K562 (cell line): ENCODE results near the gene CAMK2A. TPM values are rescaled to one million over a fixed set of nuclear protein-coding genes. Genes with fewer than 3 reads are reported as not detected.

Source experiments
- ATF4 ChIP-seq: fragments of 450-650 bp; formaldehyde crosslinking; IDR thresholded peaks from 2 replicates; pipeline ENCODE4 v1.4.0; 2022; ENCODE audit warnings: mild to moderate bottlenecking, moderate library complexity
- EP400 ChIP-seq: fragments of 450-650 bp; IDR thresholded peaks from 2 replicates; pipeline ENCODE4 v1.6.1; 2017; ENCODE audit warnings: antibody characterized with exemption, mild to moderate bottlenecking, moderate library complexity
- HES1 ChIP-seq: fragments of 450-650 bp; IDR thresholded peaks from 2 replicates; pipeline ENCODE4 v1.6.1; 2016; ENCODE audit warnings: low read depth, mild to moderate bottlenecking, moderate library complexity
- KHSRP ChIP-seq: fragments of 450-650 bp; IDR thresholded peaks from 2 replicates; pipeline ENCODE4 v1.6.1; 2017
- XRCC3 ChIP-seq: fragments of 450-650 bp; IDR thresholded peaks from 2 replicates; pipeline ENCODE4 v1.6.1; 2017; ENCODE audit warnings: mild to moderate bottlenecking, moderate library complexity
- ZFP36 ChIP-seq: fragments of 150-350 bp; IDR thresholded peaks from 2 replicates; pipeline ENCODE4 v1.6.1; 2018; ENCODE audit warnings: low read length, low read depth; ENCODE audit not compliant: partially characterized antibody
- polyA plus RNA-seq, 8 experiments: library from polyadenylated mRNA; depleted of rRNA in 4 of 8; stranded (reverse) in 5 of 8; unstranded in 3 of 8; fragments of >200 nt; fragmentation: Nextera tagmentation in 2 of 8; fragmentation: Illumina TruSeq in 1 of 8; extraction: Ambion mirVana in 2 of 8; extraction: Trizol in 1 of 8; gene quantifications; 2 replicates each; pipeline versions ENCODE4 v1.2.1 to v1.2.3, GENCODE V29; 2011 to 2014; ENCODE audit warnings: inconsistent platforms in 1 of 8, missing spikeins in 1 of 8
- total RNA-seq, 7 experiments: library from RNA; depleted of rRNA in 6 of 7; stranded (reverse); fragments of >200 nt in 6 of 7; fragmentation: Illumina TruSeq in 2 of 7; extraction: Trizol in 2 of 7; gene quantifications; 2 replicates each; pipeline versions ENCODE4 v1.2.1 to v1.2.3, GENCODE V29; 2011 to 2021; ENCODE audit warnings: low replicate concordance in 1 of 7
- TF ChIP-seq, protein P1 (sequence below): fragments of 200-800 bp; sonication (Bioruptor generic); IDR thresholded peaks from 2 replicates; pipeline ENCODE4 v1.6.1; 2016; ENCODE audit warnings: missing genetic modification characterization, missing compliant biosample characterization

Gene CAMK2A
- total and polyA plus RNA-seq, 9 of the 15 experiments (the other 6 are each of a cell fraction or from before 2014, with no cell fraction given): 0.01 to 0.18 (median 0.04) TPM; not detected in 6

GRCh38 chr5:150309101-150309885, 19.7 kb upstream of the CAMK2A start (continued):
- TF ChIP-seq, protein P1, sequence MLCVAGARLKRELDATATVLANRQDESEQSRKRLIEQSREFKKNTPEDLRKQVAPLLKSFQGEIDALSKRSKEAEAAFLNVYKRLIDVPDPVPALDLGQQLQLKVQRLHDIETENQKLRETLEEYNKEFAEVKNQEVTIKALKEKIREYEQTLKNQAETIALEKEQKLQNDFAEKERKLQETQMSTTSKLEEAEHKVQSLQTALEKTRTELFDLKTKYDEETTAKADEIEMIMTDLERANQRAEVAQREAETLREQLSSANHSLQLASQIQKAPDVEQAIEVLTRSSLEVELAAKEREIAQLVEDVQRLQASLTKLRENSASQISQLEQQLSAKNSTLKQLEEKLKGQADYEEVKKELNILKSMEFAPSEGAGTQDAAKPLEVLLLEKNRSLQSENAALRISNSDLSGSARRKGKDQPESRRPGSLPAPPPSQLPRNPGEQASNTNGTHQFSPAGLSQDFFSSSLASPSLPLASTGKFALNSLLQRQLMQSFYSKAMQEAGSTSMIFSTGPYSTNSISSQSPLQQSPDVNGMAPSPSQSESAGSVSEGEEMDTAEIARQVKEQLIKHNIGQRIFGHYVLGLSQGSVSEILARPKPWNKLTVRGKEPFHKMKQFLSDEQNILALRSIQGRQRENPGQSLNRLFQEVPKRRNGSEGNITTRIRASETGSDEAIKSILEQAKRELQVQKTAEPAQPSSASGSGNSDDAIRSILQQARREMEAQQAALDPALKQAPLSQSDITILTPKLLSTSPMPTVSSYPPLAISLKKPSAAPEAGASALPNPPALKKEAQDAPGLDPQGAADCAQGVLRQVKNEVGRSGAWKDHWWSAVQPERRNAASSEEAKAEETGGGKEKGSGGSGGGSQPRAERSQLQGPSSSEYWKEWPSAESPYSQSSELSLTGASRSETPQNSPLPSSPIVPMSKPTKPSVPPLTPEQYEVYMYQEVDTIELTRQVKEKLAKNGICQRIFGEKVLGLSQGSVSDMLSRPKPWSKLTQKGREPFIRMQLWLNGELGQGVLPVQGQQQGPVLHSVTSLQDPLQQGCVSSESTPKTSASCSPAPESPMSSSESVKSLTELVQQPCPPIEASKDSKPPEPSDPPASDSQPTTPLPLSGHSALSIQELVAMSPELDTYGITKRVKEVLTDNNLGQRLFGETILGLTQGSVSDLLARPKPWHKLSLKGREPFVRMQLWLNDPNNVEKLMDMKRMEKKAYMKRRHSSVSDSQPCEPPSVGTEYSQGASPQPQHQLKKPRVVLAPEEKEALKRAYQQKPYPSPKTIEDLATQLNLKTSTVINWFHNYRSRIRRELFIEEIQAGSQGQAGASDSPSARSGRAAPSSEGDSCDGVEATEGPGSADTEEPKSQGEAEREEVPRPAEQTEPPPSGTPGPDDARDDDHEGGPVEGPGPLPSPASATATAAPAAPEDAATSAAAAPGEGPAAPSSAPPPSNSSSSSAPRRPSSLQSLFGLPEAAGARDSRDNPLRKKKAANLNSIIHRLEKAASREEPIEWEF (CRISPR knock-in tag): no peak
- no peak for TF ChIP-seq KHSRP
- no peak for TF ChIP-seq ATF4 (CRISPR knock-in tag)
- no peak for TF ChIP-seq XRCC3
- no peak for TF ChIP-seq HES1
- TF ChIP-seq ZFP36: peak; percentile 43
- TF ChIP-seq EP400: no peak
